UCSD-AML1 (cell line): ENCODE measurements around the gene SH2D4B.

Experiments used
- DNase-seq: peaks from one replicate; lab custom pipeline; 2025; ENCODE audit not compliant: unreplicated experiment; lab: John Stamatoyannopoulos, UW

Gene SH2D4B

GRCh38 chr10:80503584-80504157, 34.0 kb upstream of the SH2D4B start:
- DNase-seq = no peak

GRCh38 chr10:80504158-80504811, 33.4 kb upstream of the SH2D4B start:
- no peak for DNase-seq

DNA sequence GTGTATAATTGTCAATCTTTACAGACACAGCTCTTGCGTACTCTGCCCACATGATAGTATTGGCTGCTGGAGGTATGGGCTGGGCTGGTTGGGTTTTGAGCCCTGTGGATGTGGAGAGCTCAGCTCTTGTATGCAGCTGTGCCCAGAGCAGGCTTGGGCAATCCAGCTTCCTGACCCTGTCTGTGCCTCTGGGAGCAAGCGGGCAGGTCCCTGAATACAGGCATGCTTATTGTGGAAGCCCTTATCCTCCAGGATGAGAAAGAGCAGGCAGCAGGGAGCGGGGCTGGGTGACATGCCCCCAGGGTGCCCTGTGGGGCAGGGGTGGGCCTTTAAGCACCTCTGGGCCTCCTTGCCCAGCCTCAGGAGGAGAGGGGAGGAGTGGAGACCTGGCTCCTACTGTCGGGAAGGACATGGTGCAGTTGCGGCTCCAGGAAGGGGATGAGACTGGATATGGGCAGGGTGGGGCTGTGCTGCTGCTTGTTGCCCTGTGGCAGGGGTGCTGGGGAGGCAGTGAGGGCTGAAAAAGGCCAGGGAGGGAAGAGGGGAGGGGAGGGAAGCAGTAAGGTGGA, 32.7 kb upstream of the SH2D4B start:
- no peak for DNase-seq

GRCh38 chr10:80506189-80506575, 31.5 kb upstream of the SH2D4B start:
- DNase-seq = no peak

- DNase-seq = no peak
These were observed 30.7 kb upstream of the SH2D4B start for GRCh38 chr10:80506836-80507487.

GRCh38 chr10:80509108-80509402, 28.6 kb upstream of the SH2D4B start:
- no peak for DNase-seq

DNA sequence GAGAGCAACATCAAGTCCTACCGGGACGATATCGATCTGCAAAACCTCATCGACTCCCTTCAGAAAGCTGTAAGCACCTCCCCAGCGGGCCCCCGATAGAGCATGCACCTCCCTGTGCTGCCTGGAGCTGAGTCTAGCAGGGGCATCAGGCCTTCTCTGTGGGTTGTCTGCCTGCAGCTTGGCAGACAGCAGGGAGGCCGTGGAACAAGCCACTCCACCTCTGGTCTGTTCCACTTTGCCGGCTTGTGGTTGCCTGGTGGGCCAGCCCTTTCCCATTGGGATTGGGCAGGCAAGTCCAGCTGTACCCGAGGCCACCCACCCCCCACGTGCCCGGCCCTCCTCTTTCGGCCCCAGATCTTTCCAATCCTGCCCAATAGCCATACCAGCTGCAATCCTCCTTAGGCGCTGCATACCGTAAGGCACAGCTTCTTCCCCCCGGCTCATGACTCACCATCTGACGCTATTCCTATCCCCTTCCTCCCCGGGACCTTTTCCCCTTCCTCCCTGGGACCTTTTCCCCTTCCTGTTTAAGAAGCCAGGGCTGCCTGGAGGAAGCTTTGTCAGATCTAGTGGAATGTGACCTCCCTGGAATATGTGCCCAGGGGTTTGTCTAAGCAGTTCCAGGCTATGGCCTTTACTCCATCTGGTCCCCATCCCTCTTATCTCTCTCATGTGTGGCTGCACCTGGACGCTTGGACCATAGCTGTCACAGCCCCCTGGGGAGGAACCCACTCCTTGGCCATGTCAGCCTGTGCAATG, 28.1 kb upstream of the SH2D4B start:
- no peak for DNase-seq

GRCh38 chr10:80512031-80512526, 25.6 kb upstream of the SH2D4B start:
- DNase-seq = no peak

GRCh38 chr10:80513106-80513505, 24.6 kb upstream of the SH2D4B start:
- DNase-seq = no peak

GRCh38 chr10:80515511-80515910, 22.2 kb upstream of the SH2D4B start:
- no peak for DNase-seq

DNA sequence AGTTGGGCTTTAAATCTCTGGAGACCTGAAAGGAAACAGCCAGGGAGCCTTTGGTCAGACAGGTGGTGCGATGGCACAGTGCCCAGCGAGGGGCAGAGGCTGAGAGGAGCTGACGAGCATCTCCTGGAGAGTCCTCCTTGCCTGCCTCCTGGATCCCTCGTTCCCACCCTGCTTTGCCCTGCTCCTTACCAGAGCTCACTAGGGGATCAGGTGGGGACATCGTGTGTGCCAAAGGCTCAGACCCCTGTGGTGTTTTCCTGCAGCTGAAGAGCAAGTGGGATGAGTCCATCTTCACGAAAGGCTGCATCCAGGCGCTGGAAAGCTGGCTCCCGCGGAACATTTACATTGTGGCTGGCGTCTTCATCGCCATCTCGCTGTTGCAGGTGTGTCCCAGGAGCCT, 21.8 kb upstream of the SH2D4B start:
- no peak for DNase-seq

DNA sequence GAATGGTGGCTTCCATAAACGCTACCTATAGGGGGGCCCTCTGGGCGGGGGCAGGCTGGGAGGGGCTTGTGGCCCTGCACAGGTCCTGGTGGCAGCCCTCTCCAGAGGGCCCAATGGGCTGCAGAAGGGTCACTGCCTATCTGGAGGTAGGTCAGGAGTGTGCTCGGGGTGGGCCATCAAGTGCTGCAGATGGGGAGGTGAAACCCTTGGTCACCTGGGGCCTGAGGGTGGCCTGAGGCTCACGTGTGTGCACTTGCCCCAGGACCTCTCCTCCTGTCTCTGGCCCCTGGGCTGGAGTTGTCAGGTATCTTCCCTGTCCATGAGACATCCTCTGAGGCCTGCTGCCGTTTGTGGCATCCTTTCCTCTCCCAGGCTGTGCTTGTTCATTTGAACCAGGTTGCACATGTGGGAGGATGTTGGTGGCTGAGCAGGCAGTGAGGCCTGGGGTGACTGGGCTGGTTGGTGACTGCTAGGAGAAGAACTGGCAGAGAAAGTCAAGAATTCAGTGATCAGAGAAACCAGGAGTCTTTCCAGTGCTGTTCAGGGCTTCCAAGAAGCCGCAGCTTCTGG, 21.1 kb upstream of the SH2D4B start:
- no peak for DNase-seq

DNA sequence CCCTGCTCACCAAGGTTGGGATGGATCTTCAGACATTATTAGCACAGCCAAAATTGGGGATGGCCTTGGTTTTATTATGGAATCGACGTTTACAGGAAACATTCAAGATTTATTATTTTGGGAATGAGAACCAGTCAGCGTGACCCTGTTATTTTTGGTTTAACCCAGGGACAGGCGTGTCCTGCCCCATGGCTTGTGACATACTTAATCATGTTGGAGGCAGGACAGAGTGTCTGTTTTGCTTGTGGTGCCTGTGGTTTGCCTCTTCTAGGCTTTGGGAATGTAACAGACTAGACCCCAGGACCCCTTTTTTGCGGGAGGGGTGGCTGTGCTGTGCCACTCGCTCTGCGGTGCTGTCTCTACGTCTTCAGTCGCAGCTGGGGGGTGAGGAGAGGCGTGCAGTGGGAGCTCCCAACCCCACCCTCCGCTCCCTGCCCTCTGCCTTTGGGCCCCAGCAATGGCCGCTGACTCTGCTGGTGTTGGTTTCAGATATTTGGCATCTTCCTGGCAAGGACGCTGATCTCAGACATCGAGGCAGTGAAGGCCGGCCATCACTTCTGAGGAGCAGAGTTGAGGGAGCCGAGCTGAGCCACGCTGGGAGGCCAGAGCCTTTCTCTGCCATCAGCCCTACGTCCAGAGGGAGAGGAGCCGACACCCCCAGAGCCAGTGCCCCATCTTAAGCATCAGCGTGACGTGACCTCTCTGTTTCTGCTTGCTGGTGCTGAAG, 20.1 kb upstream of the SH2D4B start:
- no peak for DNase-seq

GRCh38 chr10:80518143-80518806, 19.4 kb upstream of the SH2D4B start:
- no peak for DNase-seq

DNA sequence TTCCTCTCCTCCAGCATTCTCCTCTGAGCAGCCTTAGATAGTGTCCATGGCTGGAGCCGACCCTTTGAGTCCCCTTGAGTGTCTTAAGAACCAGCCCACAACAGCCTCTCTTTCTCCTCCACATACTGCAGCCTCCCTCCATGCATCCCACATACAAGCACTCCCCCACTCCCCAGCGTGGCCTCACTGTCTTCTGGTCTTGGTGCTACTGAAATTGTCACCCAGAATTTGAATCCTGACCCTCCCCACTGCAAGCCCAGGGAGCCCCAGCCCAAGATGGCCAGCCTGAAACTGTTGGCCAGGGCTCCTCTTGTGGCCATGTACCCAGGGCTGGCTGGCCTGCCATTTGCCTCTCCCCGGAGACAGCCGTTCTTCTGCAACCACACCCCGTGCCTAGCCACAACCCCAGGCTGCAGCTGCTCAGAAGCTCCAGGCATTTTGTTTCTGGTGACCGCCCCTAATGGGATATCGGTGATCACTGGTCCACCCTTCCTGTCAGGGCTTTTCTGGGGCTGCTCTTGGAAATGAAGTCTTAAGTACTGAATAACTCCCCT, 18.8 kb upstream of the SH2D4B start:
- no peak for DNase-seq

- DNase-seq = no peak
These were observed 17.6 kb upstream of the SH2D4B start for GRCh38 chr10:80519936-80520650.

DNA sequence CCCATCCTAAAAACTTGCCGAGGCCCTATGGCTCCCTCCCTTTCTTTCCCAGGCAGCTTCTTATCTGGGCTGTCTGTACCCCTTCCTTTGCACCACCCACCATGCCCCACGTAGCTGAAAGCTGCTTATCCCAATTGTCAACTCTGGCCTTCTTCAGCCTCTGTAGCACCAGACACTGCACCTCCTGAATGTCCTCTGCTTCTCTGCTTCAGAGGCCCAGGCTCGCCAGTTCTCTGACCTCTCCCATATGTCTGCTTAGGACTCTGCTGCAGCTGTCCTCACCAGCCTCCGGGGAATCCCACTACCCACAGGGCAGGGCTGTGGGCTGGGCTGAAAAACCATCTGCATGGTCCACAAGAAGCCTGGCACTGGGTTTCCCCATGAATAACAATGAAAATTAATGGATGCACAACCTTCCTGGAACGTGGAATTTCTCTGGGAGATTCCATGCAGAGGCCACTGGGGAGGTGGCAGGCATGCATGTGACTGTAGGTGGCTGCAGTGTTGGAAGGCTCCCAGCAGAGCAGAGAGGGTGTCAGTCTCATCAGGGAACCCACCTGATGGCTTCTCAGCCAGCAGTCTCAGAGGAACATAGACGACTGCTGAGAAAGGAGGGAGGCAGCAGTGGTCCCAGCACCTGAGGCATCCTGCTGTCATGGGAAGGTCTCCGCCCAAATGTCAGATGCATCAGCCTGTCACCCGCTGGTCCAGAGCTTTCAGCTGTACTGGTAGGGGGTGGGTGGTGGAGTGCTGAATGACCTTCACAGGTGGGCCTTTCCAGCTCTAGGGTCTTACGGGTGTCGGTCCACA, 16.8 kb upstream of the SH2D4B start:
- no peak for DNase-seq

DNA sequence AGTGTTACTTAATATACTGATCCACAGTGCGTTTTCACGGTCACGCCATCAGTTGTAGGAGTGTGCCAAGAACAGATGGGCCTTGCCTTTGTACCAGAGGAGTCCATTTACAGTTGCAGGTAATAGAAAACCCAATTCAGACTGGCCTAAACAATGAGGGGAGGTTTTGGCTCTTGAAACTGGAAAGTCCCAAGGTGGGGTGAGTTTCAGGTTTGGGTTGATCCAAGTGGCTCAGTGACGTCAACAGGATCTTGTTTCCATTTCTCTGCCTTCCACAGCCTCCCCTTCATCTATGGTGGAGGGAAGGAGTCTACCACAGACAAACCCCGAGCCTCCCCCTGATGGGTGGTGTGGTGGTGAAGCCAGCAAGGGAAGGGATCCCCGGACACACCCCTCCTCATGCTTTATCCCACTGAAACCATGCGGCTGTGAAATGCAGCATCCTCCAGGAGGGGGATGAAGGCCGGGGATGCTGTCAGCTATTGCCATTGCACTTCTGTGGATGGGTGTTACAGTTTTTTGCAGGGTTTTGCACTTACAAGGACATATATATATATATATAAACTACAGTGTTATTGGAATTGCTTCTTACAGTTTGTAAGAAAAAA, 14.8 kb upstream of the SH2D4B start:
- DNase-seq = no peak
